ENCODE measurements around the gene CPA5.
A peak's percentile ranks its signal among the peaks of the same experiment; 100 is the strongest.
"Not testable (repeated sequence)": the region's sequence is repeated elsewhere in the genome, so short reads cannot be mapped to it uniquely, and the experiment has no call there.

The CPA5 gene, protein sequence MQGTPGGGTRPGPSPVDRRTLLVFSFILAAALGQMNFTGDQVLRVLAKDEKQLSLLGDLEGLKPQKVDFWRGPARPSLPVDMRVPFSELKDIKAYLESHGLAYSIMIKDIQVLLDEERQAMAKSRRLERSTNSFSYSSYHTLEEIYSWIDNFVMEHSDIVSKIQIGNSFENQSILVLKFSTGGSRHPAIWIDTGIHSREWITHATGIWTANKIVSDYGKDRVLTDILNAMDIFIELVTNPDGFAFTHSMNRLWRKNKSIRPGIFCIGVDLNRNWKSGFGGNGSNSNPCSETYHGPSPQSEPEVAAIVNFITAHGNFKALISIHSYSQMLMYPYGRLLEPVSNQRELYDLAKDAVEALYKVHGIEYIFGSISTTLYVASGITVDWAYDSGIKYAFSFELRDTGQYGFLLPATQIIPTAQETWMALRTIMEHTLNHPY
- long read RNA-seq, donor 1 = 0 reads
- long read RNA-seq, donor 2 = 0 reads
- long read RNA-seq, donor 3 = 0 reads
- long read RNA-seq, donor 4 = 0 reads
- long read RNA-seq, donor 5 = 0 reads
- long read RNA-seq, donor 6 = 0 reads
- long read RNA-seq, donor 7 = 0 reads
- long read RNA-seq, donor 8 = 0 reads

DNA sequence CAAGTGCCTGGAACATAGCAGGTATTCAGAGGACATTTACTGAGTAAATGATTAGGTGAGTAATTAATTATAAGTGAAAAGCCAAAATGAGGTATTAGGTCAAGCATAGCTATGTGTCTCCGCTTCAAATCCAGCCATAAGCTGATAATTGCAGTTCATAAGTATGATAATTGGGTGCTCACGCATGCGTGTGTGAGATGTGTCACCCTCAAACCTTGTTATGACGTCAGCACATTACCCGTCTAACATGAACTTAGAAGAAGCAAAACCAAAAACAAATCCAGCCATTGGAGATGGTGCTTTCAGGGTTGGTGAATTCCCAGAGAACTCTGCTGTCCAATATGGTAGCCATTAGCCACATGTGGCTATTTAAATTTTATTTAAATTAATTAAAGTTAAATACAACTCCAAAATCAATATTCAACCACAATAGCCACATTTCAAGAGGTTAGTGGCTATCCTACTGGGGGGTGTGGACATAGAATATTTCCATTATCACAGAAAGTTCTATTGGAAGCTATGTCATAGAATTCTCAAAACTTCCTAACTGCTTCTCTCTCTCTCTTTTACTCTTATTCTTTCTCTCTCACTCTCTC lies at the start of gene CPA5:
TSS of gene CPA5 (plus strand) at position 546 of the 596 bp plus-strand sequence. CDS start 1,670 bp downstream, outside the sequence.
- no peak for DNase-seq

DNA sequence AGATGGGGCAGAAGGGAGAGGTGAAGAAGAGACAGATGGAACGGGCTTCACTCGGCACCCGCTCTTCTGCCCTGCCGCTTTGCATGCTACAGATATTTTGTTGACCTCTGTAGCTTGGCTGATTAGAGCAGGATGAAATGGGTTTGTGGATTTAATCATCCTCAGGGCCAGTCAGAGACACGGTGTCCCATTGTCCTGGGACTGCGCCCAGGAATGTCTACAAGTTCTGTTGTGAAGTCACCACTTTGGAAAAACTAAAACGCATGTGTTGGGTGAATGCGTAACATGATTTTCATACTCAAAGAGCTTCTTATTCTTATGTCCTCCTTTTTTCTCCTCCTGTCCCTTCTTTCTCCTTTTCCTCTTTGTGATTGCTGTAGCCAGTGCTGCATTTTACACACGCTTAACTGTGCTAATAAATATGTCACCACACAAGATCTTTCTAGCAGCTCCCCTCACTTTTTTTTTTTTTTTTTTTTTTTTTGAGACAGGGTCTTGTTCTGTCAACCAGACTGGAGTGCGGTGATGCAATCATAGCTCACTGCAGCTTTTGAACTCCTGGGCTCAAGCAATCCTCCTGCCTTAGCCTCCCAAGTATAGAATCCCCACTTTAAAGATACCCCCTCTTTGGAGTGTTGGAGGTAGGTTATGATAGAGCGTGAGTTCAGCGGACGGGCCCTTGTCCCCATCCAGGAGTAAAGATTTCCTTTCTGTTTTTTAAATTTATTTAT lies 48.2 kb upstream of the CPA5 start:
- no peak for DNase-seq

DNA sequence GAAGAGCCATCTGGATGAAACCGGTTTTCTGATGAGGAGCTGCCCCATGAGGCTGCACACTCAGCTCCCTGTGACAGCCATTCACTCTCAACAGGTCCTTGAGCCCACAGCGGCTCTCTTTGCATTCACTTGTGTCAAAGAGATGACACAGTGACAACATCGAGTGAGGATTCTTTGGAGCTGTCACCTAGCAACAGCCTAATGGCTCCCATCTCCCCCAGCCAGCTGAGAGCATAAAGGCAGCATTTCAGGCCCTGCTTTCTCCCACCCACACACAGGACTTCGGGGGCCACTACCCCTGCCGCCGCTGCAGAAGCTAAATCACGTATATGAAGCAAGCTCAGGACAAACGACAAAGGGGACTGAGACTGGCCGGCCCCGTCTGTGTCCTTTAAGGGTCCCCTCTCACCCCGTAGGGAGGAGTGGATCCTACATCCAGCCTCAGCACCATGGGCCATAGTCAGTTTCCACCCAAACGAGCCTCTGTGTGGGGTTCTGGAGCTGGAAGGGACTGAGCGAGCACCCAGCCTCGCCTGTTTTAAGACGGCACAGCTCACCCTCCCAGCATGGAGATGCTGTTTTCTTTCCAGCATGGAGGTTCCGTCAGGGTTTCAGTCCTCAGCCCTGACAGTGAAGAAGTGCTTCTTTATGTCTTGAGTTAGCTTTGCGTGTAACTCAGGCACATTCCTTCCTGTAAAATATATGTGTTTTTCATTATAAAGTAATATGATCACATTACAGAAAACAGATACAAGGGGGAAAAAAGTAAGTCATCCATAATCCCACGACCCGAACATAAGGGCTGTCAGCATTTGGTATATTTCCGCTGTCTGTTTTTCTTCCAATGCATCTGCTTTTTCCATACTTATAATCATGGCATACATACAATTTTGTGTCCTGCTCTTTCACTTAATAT lies 46.7 kb upstream of the CPA5 start:
- DNase-seq = peak; percentile 43

DNA sequence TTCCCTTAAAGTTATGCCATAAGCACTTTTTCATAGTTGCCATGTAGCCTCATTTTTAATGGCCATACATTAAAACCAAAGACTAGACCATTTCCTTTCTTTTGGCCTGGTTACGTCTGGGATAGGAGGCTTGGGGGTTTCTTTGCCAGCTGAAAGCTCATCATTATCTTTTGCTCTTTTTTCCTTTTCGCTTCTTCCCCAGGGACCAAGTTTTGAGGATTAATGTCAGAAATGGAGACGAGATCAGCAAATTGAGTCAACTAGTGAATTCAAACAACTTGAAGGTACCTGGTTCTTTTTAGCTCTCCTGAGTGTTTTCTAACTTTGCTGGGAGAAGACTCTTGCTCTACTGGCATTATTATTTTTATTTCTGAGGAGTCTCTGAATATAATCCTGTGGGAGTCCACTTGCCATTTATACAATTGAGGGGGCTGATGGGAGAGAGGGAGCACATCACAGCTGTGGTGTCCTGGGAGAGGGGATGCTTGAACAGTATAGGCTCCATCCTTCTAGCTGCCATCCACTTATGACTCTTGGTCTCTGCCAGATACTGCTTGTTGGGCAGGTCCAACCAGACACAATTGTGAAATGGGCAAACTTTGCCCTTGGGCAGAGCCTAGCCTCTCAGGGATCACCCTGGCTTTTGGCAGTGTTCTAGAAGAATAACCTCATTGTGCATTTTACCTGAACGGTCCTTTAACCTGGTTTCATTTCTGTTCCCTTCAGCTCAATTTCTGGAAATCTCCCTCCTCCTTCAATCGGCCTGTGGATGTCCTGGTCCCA lies 45.9 kb upstream of the CPA5 start:
- DNase-seq = no peak

DNA sequence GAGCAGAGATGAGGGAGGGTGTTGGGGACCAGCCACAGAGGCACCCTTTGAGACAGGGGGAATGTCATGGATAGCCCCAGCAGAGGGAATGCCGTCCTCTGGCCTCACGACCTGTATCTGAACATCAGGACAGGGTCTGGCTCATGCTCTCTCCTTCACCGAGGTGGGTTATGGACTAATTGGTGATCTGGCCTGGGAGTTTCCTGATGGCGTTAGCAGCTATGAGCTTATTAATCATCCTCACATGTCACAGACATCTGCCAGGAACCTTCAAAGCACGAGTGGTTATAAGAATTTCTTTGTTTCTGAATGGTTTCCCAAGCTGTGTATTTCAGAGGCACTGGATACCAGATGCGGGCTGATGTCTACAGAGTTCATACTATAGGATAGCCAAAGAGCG lies 44.8 kb upstream of the CPA5 start:
- no peak for DNase-seq

DNA sequence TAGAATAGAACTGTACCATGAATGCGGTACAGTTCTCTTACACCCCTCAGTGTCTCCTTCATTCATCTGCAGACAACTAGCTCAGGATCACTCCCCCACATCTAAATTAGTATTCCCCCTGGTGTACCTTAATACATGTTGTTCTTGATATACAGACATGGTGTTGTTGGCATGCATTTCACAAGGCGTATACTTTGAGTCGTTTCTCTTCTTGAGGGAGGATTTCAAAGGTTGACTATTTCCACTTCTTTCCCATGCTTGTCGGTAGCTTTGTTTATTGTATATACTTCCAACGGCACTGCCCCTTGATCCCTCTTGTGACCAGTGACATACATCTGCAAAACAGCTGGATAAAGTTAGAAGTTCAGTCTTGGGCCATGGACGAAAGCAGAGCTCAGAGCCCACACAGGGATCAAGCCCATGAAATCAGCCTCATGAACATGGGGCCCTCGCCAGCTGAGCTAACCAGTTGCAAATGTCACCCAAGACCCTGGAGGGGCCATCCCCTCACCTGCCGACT lies 43.1 kb upstream of the CPA5 start:
- DNase-seq = no peak

DNA sequence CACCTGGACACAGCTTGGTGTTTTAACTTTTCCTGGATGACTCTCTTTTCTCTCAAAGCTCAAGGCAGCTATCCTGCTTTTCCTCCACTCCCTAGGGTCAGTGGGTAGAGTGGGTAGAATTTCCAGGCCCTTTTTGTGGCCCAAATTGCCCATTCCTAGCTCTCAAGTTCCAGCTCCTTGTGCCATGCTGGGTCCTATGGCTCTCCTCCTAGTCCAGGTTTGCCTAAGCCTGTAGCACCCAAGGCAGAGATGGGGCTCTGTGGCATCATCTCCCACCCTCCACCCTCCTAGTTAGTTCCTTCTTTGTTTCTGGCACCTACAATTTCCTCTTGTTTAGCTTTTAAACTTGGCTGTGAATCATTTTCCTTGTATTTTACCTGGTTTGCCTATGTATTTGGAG lies 42.0 kb upstream of the CPA5 start:
- no peak for DNase-seq

DNA sequence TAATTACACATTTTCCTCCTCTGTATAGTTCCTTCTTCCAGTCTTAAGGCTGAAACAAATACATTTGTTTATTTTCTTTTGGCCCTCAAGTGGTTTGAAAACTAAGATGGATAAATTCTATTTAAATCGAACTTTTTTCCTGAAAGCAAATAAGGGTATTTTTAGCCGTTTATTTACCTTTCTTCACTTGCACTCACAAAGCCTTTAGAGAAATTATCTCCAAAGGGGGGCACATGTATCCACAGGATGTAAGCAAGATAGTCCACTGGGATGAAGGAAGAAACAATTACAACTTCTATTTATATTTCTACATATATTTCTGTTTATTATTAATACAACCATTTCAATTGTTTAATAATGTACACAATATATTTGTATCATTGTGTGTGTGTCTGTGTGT lies 41.5 kb upstream of the CPA5 start:
- no peak for DNase-seq

DNA sequence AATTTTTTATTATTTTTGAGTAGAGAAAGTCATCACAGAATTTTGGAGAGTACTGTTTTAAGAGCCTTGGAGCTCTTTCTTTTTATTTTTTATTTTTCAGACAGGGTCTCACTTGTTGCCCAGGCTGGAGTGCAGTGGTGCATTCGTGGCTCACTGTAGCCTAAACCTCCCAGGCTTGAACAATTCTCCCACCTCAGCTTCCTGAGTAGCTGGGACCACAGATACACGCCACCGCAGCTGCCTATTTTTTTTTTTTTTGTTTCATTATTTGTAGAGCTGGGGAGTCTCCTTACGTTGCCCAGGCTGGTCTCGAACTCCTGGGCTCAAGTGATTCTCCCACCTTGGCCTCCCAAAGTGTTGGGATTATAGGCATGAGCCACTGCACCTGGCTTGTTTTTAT lies 41.1 kb upstream of the CPA5 start:
- DNase-seq = no peak

DNA sequence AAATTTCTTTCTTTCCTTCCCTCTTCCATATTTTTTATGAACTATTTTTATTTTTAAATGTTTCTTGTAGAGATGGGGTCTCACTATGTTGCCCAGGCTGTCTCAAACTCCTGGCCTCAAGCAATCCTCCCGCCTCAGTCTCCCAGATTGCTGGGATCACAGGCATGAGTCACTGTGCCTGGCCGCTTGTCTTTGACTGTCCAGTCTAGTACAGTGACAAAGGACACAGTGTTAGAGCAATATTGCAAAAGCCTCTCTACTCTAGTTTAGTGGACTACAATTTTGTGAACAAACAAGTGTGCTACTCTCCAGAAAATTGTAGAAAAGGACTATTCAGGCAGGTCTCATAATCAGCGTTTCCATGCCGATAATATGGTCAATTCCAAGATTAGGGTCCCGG lies 40.6 kb upstream of the CPA5 start:
- no peak for DNase-seq

DNA sequence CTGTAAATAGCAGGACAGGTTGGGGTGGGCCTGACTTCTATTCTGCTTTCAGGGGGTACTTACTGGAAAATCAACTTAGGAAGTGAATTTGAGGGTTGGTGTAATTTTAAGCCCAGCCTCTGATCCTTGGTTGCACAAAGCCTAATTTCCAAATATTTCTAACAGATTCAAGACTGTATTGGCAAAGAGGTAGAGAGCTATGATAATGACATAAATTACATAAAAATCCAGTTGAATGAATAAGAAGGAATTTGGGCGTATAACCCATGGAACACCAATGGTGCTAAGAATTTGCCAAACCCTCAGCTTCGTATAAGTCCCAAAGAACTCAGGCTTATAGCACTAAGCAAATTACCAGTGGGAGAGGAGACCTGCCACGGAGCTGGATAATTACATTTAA lies 39.7 kb upstream of the CPA5 start:
- DNase-seq = no peak

DNA sequence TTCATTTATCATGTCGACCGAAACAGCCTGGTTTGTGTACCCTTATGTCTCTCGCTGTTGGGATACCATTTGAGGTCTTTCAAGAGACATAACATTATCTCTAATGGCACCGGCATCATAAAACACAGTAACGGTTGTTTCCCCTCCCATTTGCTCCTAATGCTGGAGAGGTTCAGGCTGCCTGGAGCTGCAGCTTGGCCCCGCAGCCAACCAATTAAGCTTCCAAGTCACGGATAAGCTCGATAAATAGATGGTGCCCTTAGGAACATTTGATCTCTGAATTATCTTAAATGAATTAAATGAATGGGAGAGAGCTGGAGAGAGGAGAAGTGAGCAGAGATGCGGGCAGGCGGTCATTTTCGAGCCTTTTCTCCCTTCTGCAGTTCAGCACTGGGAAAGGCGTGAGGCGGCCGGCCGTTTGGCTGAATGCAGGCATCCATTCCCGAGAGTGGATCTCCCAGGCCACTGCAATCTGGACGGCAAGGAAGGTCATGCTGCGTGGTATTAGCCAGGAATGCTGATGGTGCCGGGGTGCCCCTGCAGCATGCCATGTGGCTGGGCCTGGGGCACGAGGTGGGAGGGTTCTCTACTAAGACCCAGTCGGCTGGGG lies 39.1 kb upstream of the CPA5 start:
- DNase-seq = no peak

DNA sequence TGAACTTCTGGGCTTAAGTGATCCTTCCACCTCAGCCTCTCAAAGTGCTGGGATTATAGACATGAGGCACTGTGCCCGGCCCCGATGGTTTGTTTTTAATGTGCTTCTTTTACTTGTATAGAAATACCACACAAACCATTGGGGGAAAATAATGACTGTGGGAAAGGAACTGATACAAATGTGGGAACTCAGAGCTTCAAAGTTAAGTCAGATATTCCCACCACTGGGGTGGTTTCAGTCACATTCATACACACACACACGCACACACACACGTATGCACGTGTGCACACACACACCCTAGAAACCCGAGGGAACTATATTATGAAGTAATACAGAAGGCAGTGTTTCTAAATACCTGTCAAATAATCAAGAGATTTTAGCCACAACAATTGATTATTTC lies 34.6 kb upstream of the CPA5 start:
- no peak for DNase-seq

DNA sequence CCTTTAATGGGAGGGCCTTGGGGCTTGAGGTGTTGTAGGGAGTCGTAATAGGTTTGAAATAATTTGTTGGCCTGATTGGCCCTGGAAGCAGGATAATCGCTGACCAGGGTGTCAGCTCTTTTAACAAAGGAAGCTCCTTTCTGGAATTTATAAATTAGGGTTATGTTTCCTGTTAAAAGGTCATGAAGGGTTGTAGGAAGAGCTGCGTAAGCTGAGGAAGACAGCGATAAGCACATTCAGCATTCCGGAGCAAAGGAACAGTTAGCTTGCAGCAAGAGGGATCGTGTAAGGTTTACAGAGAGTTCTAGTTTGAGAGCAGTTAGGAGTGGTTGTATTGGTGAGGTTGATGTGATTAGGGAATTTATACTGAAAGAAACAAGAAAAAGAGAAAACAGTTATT lies 30.3 kb upstream of the CPA5 start:
- DNase-seq = no peak

DNA sequence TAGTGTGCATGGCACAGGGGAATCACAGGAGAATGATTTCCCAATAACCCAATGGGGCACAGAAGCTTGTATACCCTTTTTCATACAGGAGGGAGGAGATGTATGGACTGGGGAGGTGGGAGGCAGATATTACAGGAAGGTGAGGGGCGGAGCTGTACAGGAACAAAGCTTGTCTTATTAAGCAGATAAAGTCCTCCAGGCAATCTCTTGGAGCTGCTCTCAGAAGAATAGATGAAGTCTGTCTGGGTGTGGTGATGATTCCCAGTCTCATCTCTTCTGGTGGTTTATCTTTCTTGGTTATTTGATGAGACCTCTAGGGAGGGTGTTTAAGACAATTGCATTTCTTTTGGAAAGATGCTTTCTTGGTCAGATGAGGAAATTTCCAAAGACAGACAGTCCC lies 25.1 kb upstream of the CPA5 start:
- DNase-seq = no peak

DNA sequence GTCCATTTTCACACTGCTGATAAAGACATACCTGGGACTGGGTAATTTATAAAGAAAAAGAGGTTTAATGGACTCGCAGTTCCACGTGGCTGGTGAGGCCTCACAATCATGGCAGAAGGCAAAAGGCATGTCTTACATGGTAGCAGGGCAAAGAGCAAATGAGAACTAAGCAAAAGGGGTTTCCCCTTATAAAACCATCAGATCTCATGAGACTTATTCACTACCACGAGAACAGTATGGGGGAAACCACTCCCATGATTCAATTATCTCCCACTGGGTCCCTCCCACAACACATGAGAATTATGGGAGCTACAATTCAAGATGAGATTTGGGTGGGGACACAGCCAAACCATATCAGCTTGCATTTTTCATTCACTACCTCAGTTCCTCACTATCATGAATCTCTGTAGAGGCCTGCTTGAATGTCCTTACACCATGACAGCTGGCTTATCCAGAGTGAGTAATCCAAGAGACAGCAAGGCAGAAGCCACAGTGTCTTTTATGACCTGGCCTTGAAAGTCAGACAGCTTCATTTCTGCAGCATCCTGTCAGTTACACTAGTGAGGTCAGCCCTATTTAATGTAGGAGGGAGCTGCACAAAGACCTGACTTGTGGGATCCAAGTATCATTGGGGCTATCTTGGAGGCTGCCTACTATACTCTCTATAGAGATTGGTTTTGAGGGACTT lies 22.9 kb upstream of the CPA5 start:
- DNase-seq = not testable (repeated sequence)

DNA sequence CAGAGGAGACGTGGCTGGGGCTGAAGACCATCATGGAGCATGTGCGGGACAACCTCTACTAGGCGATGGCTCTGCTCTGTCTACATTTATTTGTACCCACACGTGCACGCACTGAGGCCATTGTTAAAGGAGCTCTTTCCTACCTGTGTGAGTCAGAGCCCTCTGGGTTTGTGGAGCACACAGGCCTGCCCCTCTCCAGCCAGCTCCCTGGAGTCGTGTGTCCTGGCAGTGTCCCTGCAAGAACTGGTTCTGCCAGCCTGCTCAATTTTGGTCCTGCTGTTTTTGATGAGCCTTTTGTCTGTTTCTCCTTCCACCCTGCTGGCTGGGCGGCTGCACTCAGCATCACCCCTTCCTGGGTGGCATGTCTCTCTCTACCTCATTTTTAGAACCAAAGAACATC lies 22.0 kb upstream of the CPA5 start:
- no peak for DNase-seq

DNA sequence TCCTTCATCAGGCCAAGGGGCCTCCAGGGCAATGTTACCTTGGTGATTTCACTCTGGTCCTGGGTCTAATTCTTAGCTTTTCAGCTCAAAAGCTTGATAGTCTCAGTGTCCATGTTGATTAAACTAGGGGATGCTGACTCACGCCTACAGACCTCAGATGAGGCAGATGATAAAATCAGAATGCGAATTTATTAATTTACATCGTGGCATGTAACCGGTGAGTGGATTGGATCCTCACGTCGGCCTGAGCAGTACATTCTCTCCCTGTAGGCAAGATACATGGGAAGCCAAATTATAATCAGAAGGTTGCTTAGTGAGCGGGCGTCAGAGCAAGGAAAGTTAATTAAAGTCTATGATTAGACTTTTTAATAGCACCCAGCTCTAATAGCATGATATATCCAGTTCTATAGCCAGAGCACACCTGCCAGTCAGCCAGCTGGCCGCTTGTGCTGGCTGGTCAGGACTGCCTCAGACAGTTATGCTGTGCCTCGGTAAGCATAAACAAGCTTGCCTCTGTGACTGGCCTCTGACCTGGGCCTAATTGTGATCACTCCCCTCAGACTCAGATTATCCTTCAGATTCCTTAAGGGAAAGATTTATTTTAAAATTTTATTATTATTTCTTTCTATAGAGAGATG lies 20.2 kb upstream of the CPA5 start:
- DNase-seq = no peak

DNA sequence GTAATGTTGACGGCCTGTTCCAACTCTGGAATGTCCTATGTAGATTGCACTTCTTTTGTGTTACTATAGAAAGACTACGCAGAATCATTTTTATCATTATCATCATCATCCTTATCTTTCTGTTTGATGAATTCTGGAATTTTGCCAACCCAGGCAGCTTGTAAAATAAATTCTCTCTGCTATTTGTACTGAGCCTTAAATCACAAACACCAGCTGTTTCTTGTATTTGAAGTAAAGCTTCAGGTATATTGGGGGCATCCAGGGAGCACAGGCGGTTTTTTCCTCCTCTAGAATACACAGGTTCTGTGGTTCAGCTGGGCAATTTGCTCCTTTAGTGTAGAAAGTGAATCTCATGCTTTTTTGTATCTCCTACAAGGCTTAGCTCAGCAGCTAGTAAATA lies 14.9 kb upstream of the CPA5 start:
- no peak for DNase-seq
